ENCODE results near the gene DERL2.

DNA sequence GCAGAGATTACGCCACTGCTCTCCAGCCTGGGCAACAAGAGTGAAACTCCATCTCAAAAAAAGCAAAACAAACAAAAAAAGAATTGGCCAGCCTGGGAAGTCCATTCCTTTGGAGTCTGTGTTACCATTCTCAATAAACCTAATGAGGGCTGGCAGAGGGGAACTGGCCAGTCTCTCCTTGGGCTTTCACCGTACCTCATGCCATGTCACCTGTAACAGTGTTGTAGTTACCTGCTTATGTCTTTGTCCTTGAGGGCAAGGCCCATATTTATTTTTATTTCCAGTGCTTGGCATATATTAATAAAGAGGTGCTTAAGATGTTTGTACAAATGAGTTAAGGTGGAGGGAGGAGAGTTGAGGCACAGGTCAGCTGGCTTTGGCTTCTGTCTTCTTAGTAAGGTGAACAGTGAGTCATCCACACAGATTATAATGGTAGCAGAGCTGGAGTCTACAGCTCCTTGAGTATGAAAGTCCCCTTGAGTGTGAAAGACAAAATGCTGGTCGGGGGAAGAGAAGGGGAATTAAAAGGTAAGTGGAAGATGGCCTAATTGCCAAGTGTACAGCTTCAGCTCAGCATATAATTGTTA is 55.5 kb downstream of the DERL2 start:
- no peak for TF ChIP-seq POLR2A (IDR thresholded peaks at IDR 0.05)
- TF ChIP-seq, protein P1, sequence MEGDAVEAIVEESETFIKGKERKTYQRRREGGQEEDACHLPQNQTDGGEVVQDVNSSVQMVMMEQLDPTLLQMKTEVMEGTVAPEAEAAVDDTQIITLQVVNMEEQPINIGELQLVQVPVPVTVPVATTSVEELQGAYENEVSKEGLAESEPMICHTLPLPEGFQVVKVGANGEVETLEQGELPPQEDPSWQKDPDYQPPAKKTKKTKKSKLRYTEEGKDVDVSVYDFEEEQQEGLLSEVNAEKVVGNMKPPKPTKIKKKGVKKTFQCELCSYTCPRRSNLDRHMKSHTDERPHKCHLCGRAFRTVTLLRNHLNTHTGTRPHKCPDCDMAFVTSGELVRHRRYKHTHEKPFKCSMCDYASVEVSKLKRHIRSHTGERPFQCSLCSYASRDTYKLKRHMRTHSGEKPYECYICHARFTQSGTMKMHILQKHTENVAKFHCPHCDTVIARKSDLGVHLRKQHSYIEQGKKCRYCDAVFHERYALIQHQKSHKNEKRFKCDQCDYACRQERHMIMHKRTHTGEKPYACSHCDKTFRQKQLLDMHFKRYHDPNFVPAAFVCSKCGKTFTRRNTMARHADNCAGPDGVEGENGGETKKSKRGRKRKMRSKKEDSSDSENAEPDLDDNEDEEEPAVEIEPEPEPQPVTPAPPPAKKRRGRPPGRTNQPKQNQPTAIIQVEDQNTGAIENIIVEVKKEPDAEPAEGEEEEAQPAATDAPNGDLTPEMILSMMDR (IDR thresholded peaks at IDR 0.05) = no peak
- TF ChIP-seq EP300 (IDR thresholded peaks at IDR 0.05) = no peak
